Calu3 (cell line): ENCODE measurements around the gene VSIG1. TPM values are rescaled to one million over a fixed set of nuclear protein-coding genes. Genes with fewer than 3 reads are reported as not detected.
A peak's percentile ranks its signal among the peaks of the same experiment; 100 is the strongest.

Source experiments
- BruUV-seq: library from RNA; stranded (reverse); fragments of 400-500 nt; replicated peaks from 2 replicates; lab custom pipeline; 2021; lab: Mats Ljungman, UMichigan
- CTCF ChIA-PET: fragments of 300-600 bp; sonication (Branson Sonifier 250); formaldehyde crosslinking; loops from one replicate; lab custom pipeline; 2022; ENCODE audit warnings: antibody characterized with exemption; lab: Charles Lee
- DNase-seq: peaks from one replicate; pipeline ENCODE4 v3.0.0; 2022
- H3K27ac Mint-ChIP-seq: one replicate; pipeline ENCODE4 v1.8.0; 2022; ENCODE audit warnings: mixed read lengths; ENCODE audit not compliant: unreplicated experiment
- H3K27me3 Mint-ChIP-seq: one replicate; pipeline ENCODE4 v1.8.0; 2022; ENCODE audit warnings: mixed read lengths; ENCODE audit not compliant: unreplicated experiment
- H3K36me3 Mint-ChIP-seq: one replicate; pipeline ENCODE4 v1.8.0; 2022; ENCODE audit warnings: mild to moderate bottlenecking, moderate library complexity, mixed read lengths; ENCODE audit not compliant: insufficient read depth, unreplicated experiment
- H3K4me1 Mint-ChIP-seq: one replicate; pipeline ENCODE4 v1.8.0; 2022; ENCODE audit warnings: mild to moderate bottlenecking, low read depth, mixed read lengths; ENCODE audit not compliant: unreplicated experiment
- H3K4me3 Mint-ChIP-seq: one replicate; pipeline ENCODE4 v1.8.0; 2022; ENCODE audit warnings: mild to moderate bottlenecking, low read depth, moderate library complexity, mixed read lengths; ENCODE audit not compliant: unreplicated experiment
- H3K9me3 Mint-ChIP-seq: one replicate; pipeline ENCODE4 v1.8.0; 2022; ENCODE audit warnings: low read depth, mixed read lengths; ENCODE audit not compliant: unreplicated experiment
- CTCF ChIP-seq: fragments of 200-600 bp; IDR thresholded peaks from one replicate; pipeline ENCODE4 v1.8.0; 2022; ENCODE audit warnings: antibody characterized with exemption; ENCODE audit not compliant: unreplicated experiment
- intact Hi-C: fragments of 100-400 bp; cut with micrococcal nuclease; formaldehyde crosslinking; loops from one replicate; pipeline ENCODE4 v1.10.0; 2022; ENCODE audit not compliant: unreplicated experiment
- total RNA-seq: library from RNA; stranded (reverse); gene quantifications from 2 replicates; pipeline ENCODE4 v1.2.3, GENCODE V29; 2022

The VSIG1 gene
- total RNA-seq, 1 experiment from 2014 or later: 2.6 TPM

GRCh38 chrX:108088511-108088910 lies 43.6 kb downstream of the VSIG1 start:
- intact Hi-C loops: no loop called here
- Mint-ChIP-seq H3K27ac (no peak overlapping the region), H3K4me3 (no peak overlapping the region), H3K27me3 (no peaks in the 10 kb centered on the region), H3K4me1 (peaks cover 7% of the 10 kb centered on the region), H3K36me3 (no peaks in the 10 kb centered on the region), H3K9me3 (no peaks in the 10 kb centered on the region)
- no peak for DNase-seq
- no peak for TF ChIP-seq CTCF
- BruUV-seq: no TSS peak
- CTCF ChIA-PET: no interaction called here

- DNase-seq: no peak
- peaks cover 7% of the 10 kb centered on the region for H3K4me1 Mint-ChIP-seq
- H3K27me3 Mint-ChIP-seq: no peaks in the 10 kb centered on the region
- H3K27ac Mint-ChIP-seq: no peak overlapping the region
- no peak overlapping the region for H3K4me3 Mint-ChIP-seq
- TSS peak; percentile 75 for BruUV-seq
- no peaks in the 10 kb centered on the region for H3K36me3 Mint-ChIP-seq
- no peaks in the 10 kb centered on the region for H3K9me3 Mint-ChIP-seq
- CTCF ChIA-PET: interaction anchor here (1.2 to 1.3 kb wide), 2 partner anchors 19 to 109 kb away, joined by 3 to 4 read pairs; no protein-coding TSS in a partner anchor
- intact Hi-C loops: no loop called here
- no peak for TF ChIP-seq CTCF
Observed at GRCh38 chrX:108090491-108091263, 45.8 kb downstream of the VSIG1 start.

GRCh38 chrX:108091264-108091877 lies 46.5 kb downstream of the VSIG1 start, which contains the start of the genes ATG4A and PSMD10:
ATG4A (plus strand) TSS chrX:108091778; CDS start chrX:108091827, 49 bp downstream.
PSMD10 (minus strand) TSS chrX:108091542; CDS start chrX:108091520, 22 bp downstream.
- peak; percentile 92 for DNase-seq
- no peaks in the 10 kb centered on the region for H3K9me3 Mint-ChIP-seq
- H3K27ac Mint-ChIP-seq: no peak within 1 kb of the TSS
- intact Hi-C loops: no loop called here
- peaks cover 7% of the 10 kb centered on the region for H3K4me1 Mint-ChIP-seq
- H3K36me3 Mint-ChIP-seq: no peaks in the 10 kb centered on the region
- CTCF ChIA-PET: interaction anchor here (1.2 to 1.3 kb wide), 2 partner anchors 20 to 109 kb away, joined by 3 to 4 read pairs; no protein-coding TSS in a partner anchor
- H3K27me3 Mint-ChIP-seq: no peaks in the 10 kb centered on the region
- no peak within 1 kb of the TSS for H3K4me3 Mint-ChIP-seq
- BruUV-seq: no TSS peak
- no peak for TF ChIP-seq CTCF

GRCh38 chrX:108091878-108092291 lies 47.0 kb downstream of the VSIG1 start:
- Mint-ChIP-seq H3K36me3 (no peaks in the 10 kb centered on the region), H3K27me3 (no peaks in the 10 kb centered on the region), H3K27ac (no peak overlapping the region), H3K9me3 (no peaks in the 10 kb centered on the region), H3K4me3 (no peak overlapping the region), H3K4me1 (peaks cover 7% of the 10 kb centered on the region)
- no peak for TF ChIP-seq CTCF
- BruUV-seq: TSS peak; percentile 37
- intact Hi-C loops: no loop called here
- DNase-seq: peak; percentile 40
- CTCF ChIA-PET: interaction anchor here (1.2 to 1.3 kb wide), 2 partner anchors 21 to 108 kb away, joined by 3 to 4 read pairs; no protein-coding TSS in a partner anchor
